DND-41 (cell line): ENCODE results near the gene NSMF.

Experiments used
- CTCF ChIP-seq: IDR thresholded peaks from 2 replicates; pipeline ENCODE4 v1.5.1; 2012; ENCODE audit warnings: borderline replicate concordance, low read length, moderate library complexity, mild to moderate bottlenecking; ENCODE audit not compliant: poor library complexity, severe bottlenecking; ENCODE audit errors: extremely low read depth
- EZH2 ChIP-seq: IDR thresholded peaks from 3 replicates; pipeline ENCODE4 v1.6.1; 2012; ENCODE audit warnings: borderline replicate concordance, low read depth, mild to moderate bottlenecking, moderate library complexity, low read length, inconsistent platforms; ENCODE audit not compliant: severe bottlenecking

DNA sequence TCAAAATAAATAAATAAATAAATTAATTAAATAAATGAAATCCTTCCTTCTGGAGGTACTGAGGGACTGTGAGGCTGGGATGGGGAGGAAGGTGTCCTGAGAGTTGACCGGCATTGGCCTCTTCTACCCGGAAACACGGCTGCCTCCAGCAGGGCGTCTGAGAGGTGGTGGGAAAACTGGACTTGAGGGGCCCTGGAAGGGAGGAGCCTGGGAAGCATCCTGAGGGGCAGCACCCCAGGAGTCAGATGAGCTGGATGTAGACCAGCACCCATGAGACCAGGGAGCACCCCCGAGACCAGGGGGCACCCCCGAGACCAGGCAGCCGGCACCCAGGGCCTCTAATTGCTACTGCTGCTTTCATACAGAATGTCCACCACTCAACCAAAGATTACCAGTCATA is 8.8 kb upstream of the NSMF start:
- no peak for TF ChIP-seq CTCF
- no peak for TF ChIP-seq EZH2
